Activated T-helper 17 cell treated with anti-CD3 and anti-CD28 coated beads, Interleukin-2, amount 50 U/mL, for 72 hours (primary cell): ENCODE measurements around the gene HGD. TPM values are rescaled to one million over a fixed set of nuclear protein-coding genes. Genes with fewer than 3 reads are reported as not detected.
"Not testable (repeated sequence)": the region's sequence is repeated elsewhere in the genome, so short reads cannot be mapped to it uniquely, and the experiment has no call there.

Experiments used
- ATAC-seq: fragments of 150-1000 bp; cut with Tn5 transposase; replicated peaks from 2 replicates; pipeline ENCODE4 v1.10.0; 2021; ENCODE audit warnings: mild to moderate bottlenecking, moderate library complexity
- H3K27ac Mint-ChIP-seq: one replicate; pipeline ENCODE4 v1.8.0; 2022; ENCODE audit warnings: mixed read lengths
- H3K27me3 Mint-ChIP-seq: one replicate; pipeline ENCODE4 v1.8.0; 2022; ENCODE audit warnings: mixed read lengths
- H3K36me3 Mint-ChIP-seq: one replicate; pipeline ENCODE4 v1.8.0; 2022; ENCODE audit warnings: low read depth, mild to moderate bottlenecking, mixed read lengths
- H3K4me1 Mint-ChIP-seq: one replicate; pipeline ENCODE4 v1.8.0; 2022; ENCODE audit warnings: mixed read lengths
- H3K4me3 Mint-ChIP-seq: one replicate; pipeline ENCODE4 v1.8.0; 2022; ENCODE audit warnings: mild to moderate bottlenecking, mixed read lengths
- H3K9me3 Mint-ChIP-seq: one replicate; pipeline ENCODE4 v1.8.0; 2022; ENCODE audit warnings: mixed read lengths
- total RNA-seq, 2 donors: library from RNA; stranded (reverse); gene quantifications; one replicate each; pipeline ENCODE4 v1.2.3, GENCODE V29; 2022

HGD gene
- total RNA-seq, 2 donors from 2014 or later = 0.82 to 3.4 TPM

DNA sequence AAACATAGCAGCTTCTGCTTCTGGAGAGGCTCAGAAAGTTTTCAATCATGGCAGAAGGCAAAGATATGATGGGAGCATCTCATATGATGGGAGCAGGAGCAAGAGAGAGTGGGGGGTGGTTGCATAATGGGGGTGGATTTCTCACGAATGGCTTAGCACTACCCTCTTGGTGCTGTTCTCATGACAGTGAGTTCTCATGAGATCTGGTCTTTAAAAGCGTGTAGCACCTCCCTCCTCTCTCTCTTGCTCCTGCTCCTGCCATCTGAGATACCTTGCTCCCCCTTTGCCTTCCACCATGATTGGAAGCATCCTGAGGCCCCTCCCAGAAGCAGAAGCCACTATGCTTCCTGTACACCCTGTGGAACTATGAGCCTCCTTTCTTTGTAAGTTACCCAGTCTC is 22.2 kb downstream of the HGD start:
- no peak for ATAC-seq

DNA sequence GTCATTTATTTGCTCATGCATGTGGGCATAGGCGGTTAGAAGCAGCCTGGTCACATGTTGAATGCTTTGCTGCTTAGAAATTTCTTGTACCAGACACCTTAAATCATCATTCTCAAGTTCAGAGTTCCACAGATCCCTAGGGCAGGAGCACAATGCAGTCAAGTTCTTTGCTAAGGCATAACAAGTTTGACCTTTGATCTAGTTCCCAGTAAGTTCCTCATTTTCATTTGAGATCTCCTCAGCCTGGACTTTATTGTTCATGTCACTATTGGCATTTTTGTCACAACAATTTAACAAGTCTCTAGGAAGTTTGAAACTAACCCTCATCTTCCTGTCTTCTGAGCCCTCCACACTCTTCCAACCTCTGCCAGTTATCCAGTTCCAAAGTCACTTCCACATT is 22.8 kb downstream of the HGD start:
- no peaks in the 10 kb centered on the region for H3K36me3 Mint-ChIP-seq
- no peaks in the 10 kb centered on the region for H3K9me3 Mint-ChIP-seq

More for the DNA sequence above, 22.2 kb downstream of the HGD start:
- peaks cover 5% of the 10 kb centered on the region for H3K27me3 Mint-ChIP-seq
- H3K27ac Mint-ChIP-seq = no peak overlapping the region
- no peaks in the 10 kb centered on the region for H3K36me3 Mint-ChIP-seq
- no peak overlapping the region for H3K4me3 Mint-ChIP-seq
- H3K9me3 Mint-ChIP-seq = no peaks in the 10 kb centered on the region
- H3K4me1 Mint-ChIP-seq = no peaks in the 10 kb centered on the region

DNA sequence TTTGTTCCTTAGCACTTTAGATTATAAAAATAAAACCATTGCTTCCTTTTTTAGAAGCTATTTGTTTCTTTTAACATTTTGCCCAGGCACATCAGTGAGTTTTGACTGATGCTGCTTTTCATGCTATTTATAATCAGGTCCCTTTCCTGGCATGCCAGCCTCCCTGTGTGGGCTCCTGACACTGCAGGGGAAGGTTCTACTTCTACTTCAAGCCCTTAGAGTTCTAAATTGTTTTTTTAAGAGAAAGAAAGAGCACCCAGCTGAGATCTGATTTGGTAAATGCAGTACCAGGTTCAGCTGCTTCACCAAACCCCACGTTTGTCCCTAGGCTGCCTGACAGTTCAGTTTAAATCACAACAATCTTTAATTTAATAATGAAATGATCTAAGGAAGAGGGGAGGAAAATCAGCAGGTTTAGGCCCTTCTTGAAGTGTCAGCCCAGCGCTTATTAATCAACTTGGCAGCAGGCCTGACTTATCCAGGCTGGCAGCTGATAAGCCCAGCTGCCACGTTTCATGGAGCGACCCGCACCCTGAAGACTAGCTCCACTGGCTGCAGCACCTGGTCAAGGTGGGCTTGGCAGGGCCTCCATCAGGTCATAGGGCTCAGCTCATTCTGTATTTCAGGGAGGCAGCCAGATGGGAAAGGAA is 29.0 kb downstream of the HGD start:
- H3K4me1 Mint-ChIP-seq = no peaks in the 10 kb centered on the region
- H3K4me3 Mint-ChIP-seq = no peak overlapping the region
- no peak for ATAC-seq
- no peaks in the 10 kb centered on the region for H3K9me3 Mint-ChIP-seq
- no peaks in the 10 kb centered on the region for H3K36me3 Mint-ChIP-seq
- H3K27me3 Mint-ChIP-seq = no peaks in the 10 kb centered on the region
- no peak overlapping the region for H3K27ac Mint-ChIP-seq

More for the DNA sequence above, 22.8 kb downstream of the HGD start:
- no peak for ATAC-seq
- Mint-ChIP-seq H3K4me3 (no peak overlapping the region), H3K27me3 (peaks cover 3% of the 10 kb centered on the region), H3K4me1 (no peaks in the 10 kb centered on the region), H3K27ac (no peak overlapping the region)

DNA sequence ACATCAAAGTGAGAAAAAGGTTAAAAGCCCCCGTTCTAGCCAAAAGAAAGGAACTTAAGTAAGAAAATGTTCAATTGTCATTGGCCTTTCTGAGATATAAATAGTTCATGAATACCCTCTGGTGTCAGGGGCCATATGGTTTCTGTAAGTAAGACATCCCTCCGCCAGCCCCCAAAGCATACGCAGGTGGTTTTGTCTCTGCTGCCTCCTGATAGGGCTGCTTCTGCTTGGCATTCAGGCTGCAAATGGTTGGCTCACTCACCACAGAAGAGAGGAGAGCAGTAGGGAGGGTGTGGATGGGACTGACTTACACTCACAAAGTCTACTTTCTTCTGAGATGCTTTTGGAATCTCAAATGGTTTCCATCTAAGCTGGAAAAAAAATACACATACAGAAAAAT is 29.8 kb downstream of the HGD start:
- ATAC-seq = no peak
- Mint-ChIP-seq H3K4me3 (no peak overlapping the region), H3K4me1 (no peaks in the 10 kb centered on the region), H3K27me3 (no peaks in the 10 kb centered on the region), H3K9me3 (no peaks in the 10 kb centered on the region), H3K36me3 (no peaks in the 10 kb centered on the region), H3K27ac (no peak overlapping the region)

DNA sequence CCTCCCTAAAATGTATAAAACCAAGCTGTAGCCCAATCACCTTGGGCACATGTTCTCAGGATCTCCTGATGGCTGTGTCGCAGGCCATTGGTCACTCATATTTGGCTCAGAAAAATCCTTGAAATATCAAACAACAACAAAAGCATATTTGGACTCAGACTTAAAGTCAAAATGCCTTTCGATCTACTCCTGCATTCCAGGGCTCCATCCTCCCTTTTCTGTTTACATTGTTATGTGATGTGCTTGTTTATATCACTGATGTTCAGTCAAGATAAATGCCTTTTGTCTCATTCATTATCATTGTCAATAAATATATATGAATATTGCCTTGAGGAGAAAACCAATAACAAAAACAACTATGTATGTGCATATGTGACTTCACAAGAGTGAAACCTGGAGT is 31.7 kb downstream of the HGD start:
- Mint-ChIP-seq H3K27me3 (no peaks in the 10 kb centered on the region), H3K4me1 (no peaks in the 10 kb centered on the region), H3K36me3 (no peaks in the 10 kb centered on the region), H3K9me3 (no peaks in the 10 kb centered on the region), H3K4me3 (no peak overlapping the region), H3K27ac (no peak overlapping the region)
- no peak for ATAC-seq

DNA sequence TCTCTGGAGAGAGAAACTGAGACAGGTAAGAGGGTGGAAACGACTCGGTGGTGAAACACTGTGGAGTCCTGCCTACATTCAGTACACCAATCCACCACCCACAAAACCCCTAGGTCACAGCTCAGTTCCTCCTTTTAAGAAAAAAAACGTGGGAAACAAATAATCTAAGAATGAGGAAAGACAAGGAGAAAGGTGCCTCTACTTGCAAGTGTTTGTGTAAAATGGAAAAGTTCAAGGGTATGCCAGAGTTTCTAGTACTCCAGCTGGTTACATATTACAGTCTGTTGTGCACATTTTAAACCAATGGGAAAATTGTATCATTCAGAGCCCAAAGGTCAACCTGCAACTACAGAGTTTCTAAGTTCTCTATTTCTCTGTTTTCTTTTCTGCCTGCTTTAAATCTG is 32.2 kb downstream of the HGD start:
- Mint-ChIP-seq H3K4me3 (no peak overlapping the region), H3K9me3 (no peaks in the 10 kb centered on the region), H3K27me3 (no peaks in the 10 kb centered on the region), H3K27ac (no peak overlapping the region), H3K4me1 (no peaks in the 10 kb centered on the region), H3K36me3 (no peaks in the 10 kb centered on the region)
- no peak for ATAC-seq

DNA sequence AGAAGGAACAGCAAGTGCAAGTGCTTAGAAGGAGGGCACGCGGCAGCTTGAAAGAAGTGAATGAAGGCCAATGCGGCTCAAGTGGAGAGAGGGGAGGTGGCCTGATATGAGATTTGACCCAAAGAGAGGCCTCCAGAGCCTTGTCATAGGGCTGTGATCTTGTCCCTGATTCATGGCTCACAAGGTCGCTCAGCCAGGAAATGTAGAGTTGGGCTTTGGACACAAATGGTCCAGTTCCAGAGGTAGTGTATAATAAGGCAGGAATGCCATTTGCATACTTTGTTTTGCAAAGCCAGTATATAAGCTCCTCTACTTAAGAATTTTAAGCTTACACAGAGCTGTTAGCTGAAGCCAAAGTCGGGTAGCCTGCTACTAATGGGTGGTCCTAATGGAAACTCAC is 33.7 kb downstream of the HGD start:
- no peaks in the 10 kb centered on the region for H3K27me3 Mint-ChIP-seq

DNA sequence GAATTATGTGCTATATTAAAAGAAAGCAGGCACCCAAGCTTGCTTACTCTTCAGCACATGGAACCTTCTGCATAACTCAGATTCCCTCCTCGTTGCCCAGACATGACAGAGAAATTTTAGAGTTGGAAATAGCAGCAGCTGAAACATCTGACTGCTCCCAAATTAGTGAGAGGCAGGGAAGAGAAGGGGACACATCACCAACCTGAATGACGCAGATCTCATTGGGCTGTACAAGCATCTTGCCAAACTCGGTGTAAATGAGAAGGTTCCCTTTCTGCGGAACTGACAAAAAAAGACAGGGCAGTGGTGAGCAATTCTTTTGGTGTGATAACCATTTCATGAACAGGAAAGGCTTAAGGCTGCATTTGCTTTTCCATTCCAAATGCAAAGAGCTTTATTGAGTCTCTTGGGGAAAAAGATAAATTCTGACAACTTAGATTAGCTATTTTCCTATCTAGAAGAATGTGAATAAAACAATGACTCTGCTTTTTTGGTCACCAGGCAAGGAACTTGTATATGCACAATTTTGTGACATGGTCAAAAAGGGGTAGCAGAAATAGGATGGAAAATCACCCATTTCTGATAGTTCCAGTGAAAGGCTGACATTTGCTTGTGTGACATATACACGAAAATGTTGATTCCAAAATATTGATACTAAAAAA is 35.1 kb downstream of the HGD start:
- Mint-ChIP-seq H3K27ac (no peak overlapping the region), H3K9me3 (no peaks in the 10 kb centered on the region), H3K4me1 (no peaks in the 10 kb centered on the region), H3K36me3 (no peaks in the 10 kb centered on the region), H3K27me3 (no peaks in the 10 kb centered on the region), H3K4me3 (no peak overlapping the region)
- no peak for ATAC-seq

More for the DNA sequence above, 33.7 kb downstream of the HGD start:
- Mint-ChIP-seq H3K4me3 (no peak overlapping the region), H3K9me3 (no peaks in the 10 kb centered on the region), H3K4me1 (no peaks in the 10 kb centered on the region), H3K36me3 (no peaks in the 10 kb centered on the region), H3K27ac (no peak overlapping the region)
- no peak for ATAC-seq

DNA sequence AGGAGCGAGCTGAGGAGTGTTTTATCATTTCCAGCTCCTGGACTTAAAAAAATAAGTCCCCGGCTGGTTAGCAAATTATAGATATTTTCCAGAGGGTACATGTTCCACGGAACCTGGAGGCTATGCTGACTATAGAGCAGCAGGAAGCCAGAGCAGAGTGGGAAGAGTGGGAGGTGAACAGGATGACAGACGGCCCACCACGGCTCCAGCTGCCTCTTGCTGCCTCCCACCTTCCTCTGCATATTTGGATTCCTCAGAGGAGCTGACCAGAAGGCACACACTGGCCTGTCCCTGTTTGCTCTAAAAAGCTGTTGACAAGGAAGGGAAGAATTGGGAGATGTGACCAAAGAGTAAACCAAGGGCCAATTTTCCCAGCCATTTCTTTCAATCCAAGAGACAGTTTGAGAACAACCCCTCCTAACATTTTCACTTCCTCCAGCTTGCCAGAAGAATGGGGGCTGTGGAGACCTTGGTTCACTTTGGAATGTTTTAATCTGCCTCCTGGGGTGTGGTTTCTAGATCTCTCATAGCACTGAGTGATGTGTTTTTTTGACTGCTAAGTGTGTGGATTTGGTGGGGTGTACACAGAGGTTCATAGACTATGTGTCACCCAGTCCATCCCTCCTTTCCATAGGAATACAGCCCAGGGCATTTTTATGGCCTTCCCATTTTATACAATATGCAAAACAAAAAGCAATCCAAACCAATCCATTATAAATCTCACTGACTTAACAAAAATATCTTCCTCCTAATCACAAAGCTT is 36.8 kb downstream of the HGD start:
- no peak for ATAC-seq
- Mint-ChIP-seq H3K4me1 (peaks cover 1% of the 10 kb centered on the region), H3K27ac (no peak overlapping the region), H3K4me3 (no peak overlapping the region), H3K9me3 (no peaks in the 10 kb centered on the region), H3K27me3 (no peaks in the 10 kb centered on the region), H3K36me3 (no peaks in the 10 kb centered on the region)

DNA sequence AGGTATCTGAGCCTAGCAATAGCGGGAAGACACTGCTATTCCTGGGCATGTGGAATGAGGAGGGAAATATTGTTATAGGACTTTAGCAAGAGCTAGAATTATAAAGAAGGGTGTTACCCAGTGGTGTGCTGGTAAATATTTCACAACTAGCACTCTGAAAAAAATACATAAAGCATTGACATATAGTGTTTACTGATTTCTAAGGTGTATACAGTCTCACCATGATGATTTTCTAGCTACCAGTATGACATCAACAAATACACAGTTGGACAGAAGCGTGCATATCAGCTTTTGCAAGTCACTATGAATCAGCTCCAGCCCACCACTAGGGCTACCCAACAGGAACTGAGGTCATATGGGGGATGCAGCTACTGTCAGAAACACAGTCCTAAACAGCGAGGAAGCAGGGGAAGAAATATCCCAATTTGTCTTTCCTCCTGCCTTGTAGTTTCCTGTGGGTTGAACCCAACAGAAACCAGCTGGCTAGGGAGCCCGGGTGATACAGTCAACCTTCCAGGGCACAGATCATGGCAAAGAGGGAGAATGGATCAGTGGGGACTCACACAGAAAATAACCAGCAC is 39.6 kb downstream of the HGD start:
- peaks cover 7% of the 10 kb centered on the region for H3K4me1 Mint-ChIP-seq
- peak; percentile 52 for ATAC-seq
- H3K4me3 Mint-ChIP-seq = no peak overlapping the region
- peaks cover 3% of the 10 kb centered on the region for H3K9me3 Mint-ChIP-seq
- no peaks in the 10 kb centered on the region for H3K27me3 Mint-ChIP-seq
- H3K36me3 Mint-ChIP-seq = no peaks in the 10 kb centered on the region
- H3K27ac Mint-ChIP-seq = no peak overlapping the region

DNA sequence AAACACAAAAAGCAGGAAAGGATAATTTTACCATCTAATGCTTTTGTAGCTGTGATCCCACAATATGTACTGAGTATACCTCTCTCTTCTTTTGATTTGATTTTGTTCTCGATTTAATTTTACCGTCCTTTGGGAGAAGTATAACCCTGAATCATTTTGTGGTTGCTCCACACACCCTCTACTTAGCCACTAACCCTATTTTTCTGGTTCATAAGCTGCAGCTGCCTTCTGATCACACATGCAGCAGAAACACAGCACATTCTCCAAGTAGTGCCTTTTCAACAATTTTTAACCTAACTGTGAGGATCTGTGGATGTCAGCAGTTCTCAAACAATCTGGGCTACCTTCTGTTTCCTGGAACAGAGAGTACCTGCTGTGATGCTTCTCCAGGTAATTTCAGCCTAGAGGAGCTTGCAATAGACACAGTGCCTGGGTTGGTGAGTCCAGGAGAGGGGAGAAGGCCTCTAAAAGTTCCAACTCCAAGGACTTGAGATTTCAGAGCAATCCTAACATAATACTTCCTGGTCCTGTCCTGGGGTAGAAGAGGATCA is 40.3 kb downstream of the HGD start:
- Mint-ChIP-seq H3K27ac (no peak overlapping the region), H3K36me3 (no peaks in the 10 kb centered on the region), H3K4me1 (peaks cover 7% of the 10 kb centered on the region), H3K27me3 (no peaks in the 10 kb centered on the region), H3K4me3 (no peak overlapping the region), H3K9me3 (peaks cover 3% of the 10 kb centered on the region)
- no peak for ATAC-seq

DNA sequence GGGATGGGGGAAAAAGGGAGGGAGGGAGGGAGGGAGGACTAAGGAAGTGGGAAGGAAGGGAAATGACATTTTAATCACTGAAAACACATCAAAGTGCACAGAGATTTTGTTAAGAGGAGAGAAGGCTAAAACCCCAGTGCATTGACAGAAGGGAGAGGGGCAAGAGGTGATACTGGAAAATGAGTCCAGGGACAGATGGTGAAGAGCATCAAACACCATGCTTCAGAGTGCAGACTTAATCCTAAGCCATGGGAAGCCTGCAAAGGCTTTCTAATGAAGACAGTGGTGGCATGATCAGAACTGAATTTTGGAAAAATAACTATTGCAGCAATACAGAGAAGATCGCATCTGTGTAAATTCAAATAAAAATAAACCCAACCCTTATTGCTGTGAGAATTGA is 41.8 kb downstream of the HGD start:
- ATAC-seq = no peak
- H3K36me3 Mint-ChIP-seq = no peaks in the 10 kb centered on the region
- no peak overlapping the region for H3K4me3 Mint-ChIP-seq

DNA sequence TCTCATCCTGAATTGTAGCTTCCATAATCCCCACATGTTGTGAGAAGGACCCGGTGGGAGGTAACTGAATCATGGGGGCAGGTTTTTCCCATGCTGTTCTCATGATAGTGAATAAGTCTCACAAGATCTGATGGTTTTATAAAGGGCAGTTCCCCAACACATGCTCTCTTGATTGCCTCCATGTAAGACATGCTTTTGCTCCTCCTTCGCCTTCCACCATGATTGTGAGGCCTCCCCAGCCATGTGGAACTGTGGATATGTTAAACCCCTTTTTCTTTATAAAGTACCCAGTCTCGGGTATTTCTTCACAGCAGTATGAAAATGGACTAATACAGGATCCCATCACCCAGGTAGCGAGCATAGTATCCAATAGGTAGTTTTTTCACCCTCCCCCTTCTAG is 43.2 kb downstream of the HGD start:
- H3K27ac Mint-ChIP-seq, H3K4me3 Mint-ChIP-seq, H3K27me3 Mint-ChIP-seq, H3K36me3 Mint-ChIP-seq, H3K9me3 Mint-ChIP-seq, ATAC-seq, H3K4me1 Mint-ChIP-seq: not testable (repeated sequence)

More for the DNA sequence above, 41.8 kb downstream of the HGD start:
- H3K27ac Mint-ChIP-seq = no peak overlapping the region
- H3K9me3 Mint-ChIP-seq = peaks cover 3% of the 10 kb centered on the region
- no peaks in the 10 kb centered on the region for H3K27me3 Mint-ChIP-seq
- H3K4me1 Mint-ChIP-seq = peaks cover 7% of the 10 kb centered on the region

DNA sequence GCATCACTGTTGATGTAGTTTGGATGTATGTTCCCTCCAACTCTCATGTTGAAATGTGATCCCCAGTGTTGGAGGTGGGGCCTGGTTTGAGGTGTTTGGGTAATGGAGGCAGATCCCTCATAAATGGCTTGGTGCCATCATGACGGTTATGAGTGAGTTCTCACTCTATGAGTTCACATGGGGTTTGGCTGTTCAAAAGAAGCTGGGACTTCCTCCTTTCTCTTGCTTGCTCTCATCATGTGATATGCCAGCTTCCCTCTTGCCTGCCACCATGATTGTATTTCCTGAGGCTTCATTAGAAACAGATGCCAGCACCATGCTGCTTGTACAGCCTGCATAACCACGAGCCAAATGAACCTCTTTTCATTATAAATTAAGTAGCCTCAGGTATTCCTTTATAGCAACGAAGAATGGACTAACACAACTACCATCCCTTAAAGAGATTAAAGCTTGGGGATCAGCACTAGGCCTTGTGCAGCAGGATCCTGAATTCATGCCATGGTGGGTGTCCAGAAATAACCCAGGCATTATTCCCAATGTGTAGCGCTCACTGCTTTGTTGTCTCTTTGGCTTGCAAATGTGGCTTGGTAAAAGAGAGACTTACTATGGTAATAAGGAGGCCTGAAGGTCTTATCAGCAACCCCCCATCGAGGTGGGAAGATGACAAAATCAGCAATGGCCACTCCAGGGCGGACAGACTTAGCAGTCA is 44.0 kb downstream of the HGD start:
- Mint-ChIP-seq H3K27ac (no peak overlapping the region), H3K4me3 (no peak overlapping the region), H3K9me3 (peaks cover 3% of the 10 kb centered on the region), H3K36me3 (no peaks in the 10 kb centered on the region), H3K4me1 (peaks cover 7% of the 10 kb centered on the region), H3K27me3 (no peaks in the 10 kb centered on the region)
- ATAC-seq = no peak
